ENCODE data around the gene RAP1GAP. TPM values are rescaled to one million over a fixed set of nuclear protein-coding genes. Genes with fewer than 3 reads are reported as not detected.

Gene RAP1GAP
- total RNA-seq, 4 donors from 2014 or later = 0.46 to 0.75 TPM; not detected in 2

DNA sequence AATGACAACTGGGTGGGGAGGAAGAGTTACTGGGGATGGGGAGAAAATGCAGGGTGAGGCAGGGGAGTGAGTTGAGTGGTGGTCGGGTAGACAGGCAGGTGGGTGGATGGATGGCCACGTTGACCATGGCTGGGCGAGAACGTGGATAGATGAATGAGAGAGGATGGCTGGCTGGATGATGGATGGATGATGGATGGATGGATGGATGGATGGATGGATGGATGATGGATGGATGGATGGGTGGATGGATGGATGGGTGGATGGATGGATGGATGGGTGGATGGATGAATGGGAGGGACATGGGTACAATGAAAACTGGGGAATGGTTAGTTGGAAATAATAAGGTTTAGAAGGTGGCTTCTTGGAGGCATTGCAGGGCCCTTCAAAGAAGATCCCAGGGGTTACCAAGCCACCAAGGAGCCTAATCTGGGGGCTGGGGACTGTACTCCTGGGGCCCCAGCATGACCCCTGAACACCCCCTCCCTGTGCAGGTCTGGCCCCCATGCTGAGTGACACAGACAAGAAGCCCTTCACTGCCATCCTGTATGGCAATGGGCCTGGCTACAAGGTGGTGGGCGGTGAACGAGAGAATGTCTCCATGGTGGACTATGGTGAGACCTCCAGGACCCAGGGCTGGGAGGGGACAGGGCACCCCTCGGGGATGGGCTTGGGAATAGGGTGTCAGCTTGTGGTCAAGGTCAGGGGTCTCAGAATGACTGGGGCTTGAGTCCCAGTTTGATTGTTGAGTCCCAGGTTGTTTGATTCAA is 92.9 kb downstream of the RAP1GAP start:
- ATAC-seq (no peak), DNase-seq (no peak)
- H3K27me3 ChIP-seq = no peaks in the 10 kb centered on the region
- no peaks in the 10 kb centered on the region for H3K9me3 ChIP-seq
- intact Hi-C loops (cut with DNase I; ENCODE audit: low total_unique reads) (no loop called here), in situ Hi-C loops (cut with MboI; ENCODE audit: low sequenced_read_pairs in 4 of 4) (no loop called here)
- no peaks in the 10 kb centered on the region for H3K36me3 ChIP-seq
- TF ChIP-seq, protein P1, sequence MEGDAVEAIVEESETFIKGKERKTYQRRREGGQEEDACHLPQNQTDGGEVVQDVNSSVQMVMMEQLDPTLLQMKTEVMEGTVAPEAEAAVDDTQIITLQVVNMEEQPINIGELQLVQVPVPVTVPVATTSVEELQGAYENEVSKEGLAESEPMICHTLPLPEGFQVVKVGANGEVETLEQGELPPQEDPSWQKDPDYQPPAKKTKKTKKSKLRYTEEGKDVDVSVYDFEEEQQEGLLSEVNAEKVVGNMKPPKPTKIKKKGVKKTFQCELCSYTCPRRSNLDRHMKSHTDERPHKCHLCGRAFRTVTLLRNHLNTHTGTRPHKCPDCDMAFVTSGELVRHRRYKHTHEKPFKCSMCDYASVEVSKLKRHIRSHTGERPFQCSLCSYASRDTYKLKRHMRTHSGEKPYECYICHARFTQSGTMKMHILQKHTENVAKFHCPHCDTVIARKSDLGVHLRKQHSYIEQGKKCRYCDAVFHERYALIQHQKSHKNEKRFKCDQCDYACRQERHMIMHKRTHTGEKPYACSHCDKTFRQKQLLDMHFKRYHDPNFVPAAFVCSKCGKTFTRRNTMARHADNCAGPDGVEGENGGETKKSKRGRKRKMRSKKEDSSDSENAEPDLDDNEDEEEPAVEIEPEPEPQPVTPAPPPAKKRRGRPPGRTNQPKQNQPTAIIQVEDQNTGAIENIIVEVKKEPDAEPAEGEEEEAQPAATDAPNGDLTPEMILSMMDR (IDR thresholded peaks at IDR 0.05 in 4 of 5, conservative IDR thresholded peaks at IDR 0.05 in 1 of 5) = no peak
- TF ChIP-seq POLR2A (IDR thresholded peaks at IDR 0.05) = no peak
- no peak overlapping the region for H3K4me3 ChIP-seq
- no peak overlapping the region for H3K27ac ChIP-seq
- peaks cover 8% of the 10 kb centered on the region in 2 donors for H3K4me1 ChIP-seq

DNA sequence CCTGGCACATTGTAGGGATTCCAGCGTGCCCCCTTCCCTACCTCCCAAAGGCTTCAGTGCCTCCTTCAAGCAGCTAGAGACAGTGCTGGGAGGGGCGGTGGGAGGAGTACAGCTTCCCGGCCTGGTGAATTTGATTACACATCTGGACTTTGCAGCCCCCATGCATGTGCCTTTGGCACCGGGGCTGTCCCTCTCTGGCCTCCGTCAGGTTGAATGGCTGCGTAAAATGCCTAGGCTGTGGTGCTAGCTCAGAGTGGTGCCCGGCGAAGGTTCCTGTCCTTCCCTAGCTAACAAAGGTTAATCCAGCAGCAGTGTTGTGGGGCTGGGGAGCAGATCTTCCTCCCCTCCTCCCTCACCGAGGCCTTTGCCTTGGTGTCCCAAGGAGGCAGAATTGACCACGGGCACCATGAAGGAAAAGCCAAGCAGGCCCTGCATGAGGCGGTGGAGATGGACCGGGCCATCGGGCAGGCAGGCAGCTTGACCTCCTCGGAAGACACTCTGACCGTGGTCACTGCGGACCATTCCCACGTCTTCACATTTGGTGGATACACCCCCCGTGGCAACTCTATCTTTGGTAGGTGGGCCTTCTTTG is 93.7 kb downstream of the RAP1GAP start:
- in situ Hi-C loops (cut with MboI; ENCODE audit: low sequenced_read_pairs in 4 of 4) (no loop called here), intact Hi-C loops (cut with DNase I; ENCODE audit: low total_unique reads) (no loop called here)
- peaks cover 8% of the 10 kb centered on the region in 2 donors for H3K4me1 ChIP-seq
- no peak for ATAC-seq
- TF ChIP-seq, protein P1 (IDR thresholded peaks at IDR 0.05 in 4 of 5, conservative IDR thresholded peaks at IDR 0.05 in 1 of 5) = no peak
- TF ChIP-seq POLR2A (IDR thresholded peaks at IDR 0.05) = no peak
- peak overlapping the region in 3 of 4 donors; percentile 71 to 78 (median 71) for H3K27ac ChIP-seq
- no peaks in the 10 kb centered on the region for H3K27me3 ChIP-seq
- no peaks in the 10 kb centered on the region for H3K9me3 ChIP-seq
- H3K4me3 ChIP-seq = no peak overlapping the region
- H3K36me3 ChIP-seq = no peaks in the 10 kb centered on the region
- DNase-seq = no peak

DNA sequence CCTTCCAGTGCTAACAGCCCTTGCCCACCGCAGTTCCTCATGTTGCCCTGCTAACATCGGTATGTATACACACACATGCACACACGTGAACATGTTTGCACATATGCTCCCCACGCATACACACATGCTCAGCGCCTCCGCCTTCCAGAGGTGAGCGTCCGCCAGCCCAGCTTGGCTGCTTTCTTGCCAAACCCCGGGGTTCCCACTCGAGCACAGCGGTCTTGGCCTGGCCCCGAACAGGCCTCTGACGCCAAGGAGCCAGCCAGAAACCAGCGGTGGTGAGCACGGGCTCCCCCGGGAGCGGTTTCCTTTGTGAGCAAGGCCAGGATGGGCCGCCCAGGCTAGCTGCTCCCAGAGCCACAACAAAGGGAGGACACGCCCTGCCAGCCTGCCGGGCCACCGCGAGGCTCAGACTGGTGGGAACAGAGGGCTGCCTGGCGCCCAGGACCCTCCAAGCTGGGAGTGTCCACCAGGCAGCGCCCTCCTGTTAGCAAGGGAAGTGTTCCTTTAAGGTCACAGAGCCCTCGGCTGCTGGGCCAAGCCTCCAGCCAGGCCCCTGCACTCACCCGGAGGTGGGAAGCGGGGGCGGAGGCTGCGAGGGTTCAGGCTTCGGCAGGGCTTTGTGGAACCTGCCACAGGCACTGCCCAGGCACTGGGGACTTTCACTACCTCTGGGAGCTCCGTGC is 94.5 kb downstream of the RAP1GAP start:
- DNase-seq = peak in 1 of 2 donors; percentile 8
- peak; percentile 41 to 61 for ATAC-seq
- Histone ChIP-seq H3K4me3 (no peak overlapping the region), H3K36me3 (no peaks in the 10 kb centered on the region), H3K27ac (peak overlapping the region; percentile 59 to 78 (median 71)), H3K9me3 (no peaks in the 10 kb centered on the region), H3K4me1 (peaks cover 8% of the 10 kb centered on the region in 2 donors), H3K27me3 (no peaks in the 10 kb centered on the region)
- TF ChIP-seq, protein P1 (IDR thresholded peaks at IDR 0.05 in 4 of 5, conservative IDR thresholded peaks at IDR 0.05 in 1 of 5) = peak in 1 of 5 experiments; percentile 6
- TF ChIP-seq POLR2A (IDR thresholded peaks at IDR 0.05) = no peak
- in situ Hi-C loops (cut with MboI; ENCODE audit: low sequenced_read_pairs in 4 of 4) = no loop called here
- intact Hi-C loops (cut with DNase I; ENCODE audit: low total_unique reads) = loop anchor here (1.0 kb wide), 1 partner anchor 65 kb away; the partner anchor contains the start of gene ALPL

DNA sequence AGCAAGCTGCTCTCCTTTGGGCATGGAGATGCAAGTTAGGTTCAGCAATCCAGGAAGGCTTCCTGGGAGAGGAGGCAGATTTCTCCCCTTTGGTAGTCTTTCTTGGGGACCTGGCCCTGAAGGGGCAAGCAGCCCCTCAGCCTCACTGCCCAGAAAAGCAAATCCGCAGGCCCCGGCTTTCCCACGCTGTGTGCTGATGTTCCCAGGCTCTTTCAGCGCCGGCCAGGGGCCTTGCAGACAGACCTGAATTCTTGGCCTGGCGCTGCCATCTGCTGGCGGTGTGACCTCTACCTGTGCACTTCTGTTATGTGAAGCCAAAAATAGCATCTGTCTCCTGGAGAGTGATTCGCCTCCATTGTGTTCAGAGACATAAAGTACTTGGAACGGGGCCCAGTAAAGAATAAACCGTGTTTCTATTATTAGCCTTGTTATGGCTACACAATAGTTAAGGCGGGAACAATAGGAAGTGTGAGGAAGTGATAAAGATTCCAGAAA is 95.1 kb downstream of the RAP1GAP start:
- DNase-seq (peak; percentile 12 to 44), ATAC-seq (peak; percentile 88 to 92)
- Histone ChIP-seq H3K36me3 (no peaks in the 10 kb centered on the region), H3K27ac (peak overlapping the region; percentile 59 to 78 (median 71)), H3K9me3 (no peaks in the 10 kb centered on the region), H3K27me3 (no peaks in the 10 kb centered on the region), H3K4me3 (no peak overlapping the region), H3K4me1 (peaks cover 8% of the 10 kb centered on the region in 2 donors)
- in situ Hi-C loops (cut with MboI; ENCODE audit: low sequenced_read_pairs in 4 of 4) = no loop called here
- intact Hi-C loops (cut with DNase I; ENCODE audit: low total_unique reads) = loop anchor here (1.0 kb wide), 1 partner anchor 65 kb away; the partner anchor contains the start of gene ALPL
- TF ChIP-seq, protein P1 (IDR thresholded peaks at IDR 0.05 in 4 of 5, conservative IDR thresholded peaks at IDR 0.05 in 1 of 5) = peak; percentile 17 to 48 (median 36)
- no peak for TF ChIP-seq POLR2A (IDR thresholded peaks at IDR 0.05)

All from gastrocnemius medialis (tissue), 4 donors.